ENCODE results near the gene SHISA2. TPM values are rescaled to one million over a fixed set of nuclear protein-coding genes. Genes with fewer than 3 reads are reported as not detected.

The SHISA2 gene
- total RNA-seq, 1 experiment from 2014 or later: not detected

DNA sequence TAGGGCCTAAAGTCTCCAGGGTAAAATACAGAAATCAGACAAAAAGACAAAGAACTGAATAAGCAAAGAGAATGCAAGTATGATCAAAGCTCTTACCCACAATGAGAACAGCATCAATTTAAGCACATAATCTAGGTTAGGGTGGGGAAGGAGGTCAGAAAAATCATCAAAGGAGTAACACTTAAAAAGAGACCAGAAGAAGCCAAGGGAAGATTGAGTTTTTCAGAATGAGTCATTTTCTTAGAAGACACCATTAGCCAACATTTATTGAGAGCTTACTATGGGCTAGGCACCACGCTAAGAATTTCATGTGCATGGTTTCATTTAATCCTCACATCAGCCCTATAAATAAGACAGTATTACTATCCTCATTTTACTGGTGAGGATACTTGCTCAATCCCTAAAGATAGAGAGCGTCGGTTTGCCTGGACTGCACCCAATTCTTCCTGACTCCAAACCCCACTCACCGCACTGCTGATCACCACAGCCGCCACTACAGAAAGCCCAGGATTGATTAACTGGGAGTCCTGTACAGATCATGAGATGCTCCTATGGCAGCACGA is 1.7 kb upstream of the SHISA2 start:
- no peak overlapping the region for H3K27ac ChIP-seq
- no peaks in the 10 kb centered on the region for H3K9me2 ChIP-seq (ENCODE audit: insufficient read depth)
- H3K79me2 ChIP-seq (ENCODE audit: low read depth): no peaks in the 10 kb centered on the region
- no peaks in the 10 kb centered on the region for H3K36me3 ChIP-seq (ENCODE audit: low read depth)
- no peak overlapping the region for H2AFZ ChIP-seq
- no peaks in the 10 kb centered on the region for H3K4me1 ChIP-seq (replicated peaks; ENCODE audit: insufficient read depth)
- ChIA-PET POLR2A (ENCODE audit: unreplicated experiment) (no interaction called here), CTCF (no interaction called here)
- DNase-seq: no peak
- intact Hi-C loops (cut with micrococcal nuclease; ENCODE audit: unreplicated experiment): no loop called here
- no TSS peak for BruUV-seq (replicated peaks)
- H3K27me3 ChIP-seq (ENCODE audit: insufficient read depth, low read depth): peaks cover 16% of the 10 kb centered on the region; the same call in 1 of the 2 replicates
- H3K4me3 ChIP-seq: no peak overlapping the region
- no peaks in the 10 kb centered on the region for H4K20me1 ChIP-seq (ENCODE audit: insufficient read depth)
- H3F3A ChIP-seq (ENCODE audit: insufficient read depth, low read depth): no peaks in the 10 kb centered on the region
- TF ChIP-seq, protein P1, sequence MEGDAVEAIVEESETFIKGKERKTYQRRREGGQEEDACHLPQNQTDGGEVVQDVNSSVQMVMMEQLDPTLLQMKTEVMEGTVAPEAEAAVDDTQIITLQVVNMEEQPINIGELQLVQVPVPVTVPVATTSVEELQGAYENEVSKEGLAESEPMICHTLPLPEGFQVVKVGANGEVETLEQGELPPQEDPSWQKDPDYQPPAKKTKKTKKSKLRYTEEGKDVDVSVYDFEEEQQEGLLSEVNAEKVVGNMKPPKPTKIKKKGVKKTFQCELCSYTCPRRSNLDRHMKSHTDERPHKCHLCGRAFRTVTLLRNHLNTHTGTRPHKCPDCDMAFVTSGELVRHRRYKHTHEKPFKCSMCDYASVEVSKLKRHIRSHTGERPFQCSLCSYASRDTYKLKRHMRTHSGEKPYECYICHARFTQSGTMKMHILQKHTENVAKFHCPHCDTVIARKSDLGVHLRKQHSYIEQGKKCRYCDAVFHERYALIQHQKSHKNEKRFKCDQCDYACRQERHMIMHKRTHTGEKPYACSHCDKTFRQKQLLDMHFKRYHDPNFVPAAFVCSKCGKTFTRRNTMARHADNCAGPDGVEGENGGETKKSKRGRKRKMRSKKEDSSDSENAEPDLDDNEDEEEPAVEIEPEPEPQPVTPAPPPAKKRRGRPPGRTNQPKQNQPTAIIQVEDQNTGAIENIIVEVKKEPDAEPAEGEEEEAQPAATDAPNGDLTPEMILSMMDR (conservative IDR thresholded peaks at IDR 0.05): no peak
- no peak for TF ChIP-seq EZH2 (IDR thresholded peaks at IDR 0.05; ENCODE audit: low read depth)
- H3K4me2 ChIP-seq: no peak overlapping the region
- H3K9me3 ChIP-seq (ENCODE audit: insufficient read depth, low read depth): no peaks in the 10 kb centered on the region

DNA sequence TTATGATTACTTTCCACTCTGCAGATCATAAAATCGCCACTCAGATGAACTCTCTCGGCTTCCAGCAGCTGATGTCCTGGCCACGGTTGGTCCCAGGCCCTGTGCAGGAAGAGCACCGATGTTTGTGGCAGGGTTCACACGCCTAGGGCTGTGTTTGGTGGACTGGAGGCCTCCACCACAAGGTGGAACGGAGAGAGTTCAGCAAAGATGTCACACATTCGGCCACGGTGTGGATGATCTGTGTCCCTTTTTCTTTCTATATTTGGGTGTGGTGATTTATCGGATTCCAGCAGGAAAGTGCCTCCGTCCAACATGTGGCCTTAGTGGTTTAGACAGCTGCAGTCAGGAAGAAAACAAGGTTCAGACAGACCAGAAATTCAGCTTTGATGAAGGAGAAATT is 521 bp upstream of the SHISA2 start:
- H3K4me2 ChIP-seq: no peak overlapping the region
- BruUV-seq (replicated peaks): no TSS peak

DNA sequence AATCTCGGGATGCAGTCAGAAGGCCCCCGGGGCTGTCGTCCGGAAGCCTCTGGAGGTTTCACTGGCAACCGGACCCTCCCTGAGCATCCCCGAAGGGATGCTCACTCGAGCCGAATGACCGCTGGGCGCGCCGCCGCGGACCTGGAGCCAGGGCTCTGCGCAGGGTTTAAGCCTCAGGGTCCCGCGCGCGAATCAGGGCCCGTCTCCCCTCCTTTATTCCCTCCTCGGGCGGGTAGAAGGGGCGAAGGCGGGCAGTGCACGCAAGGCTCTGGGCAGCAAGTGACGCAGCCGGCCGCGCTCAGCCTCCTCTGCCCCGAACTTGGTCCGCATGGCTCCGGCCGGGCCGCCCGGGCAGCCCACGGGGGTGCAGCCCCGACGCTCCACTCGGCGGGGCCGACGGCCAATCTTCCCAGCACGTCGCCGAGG is 572 bp downstream of the SHISA2 start:
- Histone ChIP-seq H2AFZ (no peak overlapping the region), H3K27ac (no peak overlapping the region), H4K20me1 (ENCODE audit: insufficient read depth) (no peaks in the 10 kb centered on the region), H3K4me1 (replicated peaks; ENCODE audit: insufficient read depth) (no peaks in the 10 kb centered on the region), H3K9me3 (ENCODE audit: insufficient read depth, low read depth) (no peaks in the 10 kb centered on the region), H3K9me2 (ENCODE audit: insufficient read depth) (no peaks in the 10 kb centered on the region), H3F3A (ENCODE audit: insufficient read depth, low read depth) (no peaks in the 10 kb centered on the region), H3K27me3 (ENCODE audit: insufficient read depth, low read depth) (peaks cover 37% of the 10 kb centered on the region), H3K4me3 (no peak overlapping the region), H3K4me2 (no peak overlapping the region), H3K79me2 (ENCODE audit: low read depth) (no peaks in the 10 kb centered on the region), H3K36me3 (ENCODE audit: low read depth) (no peaks in the 10 kb centered on the region)
- ChIA-PET CTCF (no interaction called here), POLR2A (ENCODE audit: unreplicated experiment) (no interaction called here)
- no peak for DNase-seq
- TF ChIP-seq EZH2 (IDR thresholded peaks at IDR 0.05; ENCODE audit: low read depth): no peak
- TF ChIP-seq, protein P1 (conservative IDR thresholded peaks at IDR 0.05): no peak
- intact Hi-C loops (cut with micrococcal nuclease; ENCODE audit: unreplicated experiment): no loop called here
- BruUV-seq (replicated peaks): no TSS peak

More for the DNA sequence above, 521 bp upstream of the SHISA2 start:
- Histone ChIP-seq H2AFZ (no peak overlapping the region), H4K20me1 (ENCODE audit: insufficient read depth) (no peaks in the 10 kb centered on the region), H3F3A (ENCODE audit: insufficient read depth, low read depth) (no peaks in the 10 kb centered on the region), H3K4me3 (no peak overlapping the region), H3K27me3 (ENCODE audit: insufficient read depth, low read depth) (peaks cover 26% of the 10 kb centered on the region), H3K9me3 (ENCODE audit: insufficient read depth, low read depth) (no peaks in the 10 kb centered on the region), H3K79me2 (ENCODE audit: low read depth) (no peaks in the 10 kb centered on the region), H3K27ac (no peak overlapping the region), H3K36me3 (ENCODE audit: low read depth) (no peaks in the 10 kb centered on the region), H3K4me1 (replicated peaks; ENCODE audit: insufficient read depth) (no peaks in the 10 kb centered on the region), H3K9me2 (ENCODE audit: insufficient read depth) (no peaks in the 10 kb centered on the region)
- TF ChIP-seq, protein P1 (conservative IDR thresholded peaks at IDR 0.05): no peak
- TF ChIP-seq EZH2 (IDR thresholded peaks at IDR 0.05; ENCODE audit: low read depth): no peak
- no peak for DNase-seq
- ChIA-PET CTCF (no interaction called here), POLR2A (ENCODE audit: unreplicated experiment) (no interaction called here)
- intact Hi-C loops (cut with micrococcal nuclease; ENCODE audit: unreplicated experiment): no loop called here

Measured in PC-9 (cell line).